ENCODE measurements around the gene DRD4.

DRD4 gene

GRCh38 chr11:623349-623869, 13.7 kb upstream of the DRD4 start:
- DNase-seq: no peak

GRCh38 chr11:623999-624704, 12.9 kb upstream of the DRD4 start:
- no peak for DNase-seq

- DNase-seq: no peak
Observed at GRCh38 chr11:624705-625635, 12.1 kb upstream of the DRD4 start, which contains the start of gene CDHR5. Gene CDHR5, minus strand, starts transcription at chr11:624955. Its CDS starts 53 bp downstream, at chr11:624902.

- no peak for DNase-seq
Observed at GRCh38 chr11:625636-626268, 11.3 kb upstream of the DRD4 start.

GRCh38 chr11:626475-627307, 10.4 kb upstream of the DRD4 start, which contains the start of gene SCT:
Gene SCT, minus strand, starts transcription at chr11:627181. Its CDS starts 38 bp downstream, at chr11:627143.
- no peak for DNase-seq

- no peak for DNase-seq
Observed at GRCh38 chr11:627308-627576, 9.8 kb upstream of the DRD4 start.

- no peak for DNase-seq
Observed at GRCh38 chr11:628056-628455, 9.0 kb upstream of the DRD4 start.

GRCh38 chr11:629237-629583, 7.9 kb upstream of the DRD4 start:
- no peak for DNase-seq

GRCh38 chr11:630871-631270, 6.2 kb upstream of the DRD4 start:
- DNase-seq: no peak

- no peak for DNase-seq
Observed at GRCh38 chr11:635945-636510, 1.0 kb upstream of the DRD4 start.

GRCh38 chr11:637333-637592, 194 bp downstream of the DRD4 start:
- DNase-seq: no peak

GRCh38 chr11:637593-638521, 788 bp downstream of the DRD4 start:
- no peak for DNase-seq

GRCh38 chr11:638631-639331, 1.7 kb downstream of the DRD4 start:
- DNase-seq: no peak

GRCh38 chr11:639332-639955, 2.4 kb downstream of the DRD4 start:
- DNase-seq: no peak

- no peak for DNase-seq
Observed at GRCh38 chr11:640021-640706, 3.1 kb downstream of the DRD4 start.

GRCh38 chr11:641806-642370, 4.8 kb downstream of the DRD4 start:
- no peak for DNase-seq

GRCh38 chr11:643366-643765, 6.3 kb downstream of the DRD4 start:
- DNase-seq: no peak

GRCh38 chr11:643849-644738, 7.0 kb downstream of the DRD4 start:
- no peak for DNase-seq

All from NCI-H1092 (cell line).